ENCODE data around the gene CEBPG. TPM values are rescaled to one million over a fixed set of nuclear protein-coding genes. Genes with fewer than 3 reads are reported as not detected.

The CEBPG gene
- total RNA-seq, 1 donor from 2014 or later, result 13.0 TPM

- Histone ChIP-seq H3K27me3 (ENCODE audit: low read depth) (no peaks in the 10 kb centered on the region), H3K36me3 (no peaks in the 10 kb centered on the region), H3K4me1 (peaks cover 5% of the 10 kb centered on the region), H3K4me3 (no peak overlapping the region), H3K27ac (replicated peaks) (no peak overlapping the region), H3K9me3 (replicated peaks) (no peaks in the 10 kb centered on the region)
- DNase-seq, result no peak
- intact Hi-C loops (cut with micrococcal nuclease), result no loop called here
- no peak for TF ChIP-seq CTCF (IDR thresholded peaks at IDR 0.05; ENCODE audit: borderline replicate concordance)
Measured at GRCh38 chr19:33418871-33419787, 45.6 kb downstream of the CEBPG start.

- no peak for DNase-seq
- Histone ChIP-seq H3K27me3 (ENCODE audit: low read depth) (no peaks in the 10 kb centered on the region), H3K36me3 (no peaks in the 10 kb centered on the region), H3K4me3 (no peak overlapping the region), H3K9me3 (replicated peaks) (no peaks in the 10 kb centered on the region), H3K4me1 (peaks cover 5% of the 10 kb centered on the region), H3K27ac (replicated peaks) (no peak overlapping the region)
- TF ChIP-seq CTCF (IDR thresholded peaks at IDR 0.05; ENCODE audit: borderline replicate concordance), result no peak
- intact Hi-C loops (cut with micrococcal nuclease), result no loop called here
Measured at GRCh38 chr19:33419788-33420130, 46.2 kb downstream of the CEBPG start.

- TF ChIP-seq CTCF (IDR thresholded peaks at IDR 0.05; ENCODE audit: borderline replicate concordance), result no peak
- Histone ChIP-seq H3K36me3 (no peaks in the 10 kb centered on the region), H3K27me3 (ENCODE audit: low read depth) (no peaks in the 10 kb centered on the region), H3K4me1 (peaks cover 5% of the 10 kb centered on the region), H3K4me3 (no peak overlapping the region), H3K27ac (replicated peaks) (no peak overlapping the region), H3K9me3 (replicated peaks) (no peaks in the 10 kb centered on the region)
- intact Hi-C loops (cut with micrococcal nuclease), result no loop called here
- DNase-seq, result no peak
Measured at GRCh38 chr19:33420821-33421220, 47.3 kb downstream of the CEBPG start.

GRCh38 chr19:33421368-33421767 lies 47.9 kb downstream of the CEBPG start:
- Histone ChIP-seq H3K4me3 (no peak overlapping the region), H3K4me1 (peaks cover 4% of the 10 kb centered on the region), H3K9me3 (replicated peaks) (no peaks in the 10 kb centered on the region), H3K27me3 (ENCODE audit: low read depth) (no peaks in the 10 kb centered on the region), H3K27ac (replicated peaks) (no peak overlapping the region), H3K36me3 (no peaks in the 10 kb centered on the region)
- no peak for TF ChIP-seq CTCF (IDR thresholded peaks at IDR 0.05; ENCODE audit: borderline replicate concordance)
- no peak for DNase-seq
- intact Hi-C loops (cut with micrococcal nuclease), result no loop called here

GRCh38 chr19:33422369-33423180 lies 49.1 kb downstream of the CEBPG start:
- no peak for TF ChIP-seq CTCF (IDR thresholded peaks at IDR 0.05; ENCODE audit: borderline replicate concordance)
- intact Hi-C loops (cut with micrococcal nuclease), result no loop called here
- Histone ChIP-seq H3K36me3 (no peaks in the 10 kb centered on the region), H3K27ac (replicated peaks) (no peak overlapping the region), H3K27me3 (ENCODE audit: low read depth) (no peaks in the 10 kb centered on the region), H3K4me3 (no peak overlapping the region), H3K4me1 (no peaks in the 10 kb centered on the region), H3K9me3 (replicated peaks) (no peaks in the 10 kb centered on the region)
- no peak for DNase-seq

All from left ventricle myocardium inferior (tissue), 1 donor.